HepG2 (cell line): ENCODE data around the gene DNM1. TPM values are rescaled to one million over a fixed set of nuclear protein-coding genes. Genes with fewer than 3 reads are reported as not detected.

Source experiments
- ADNP ChIP-seq: sonication (generic); formaldehyde crosslinking; IDR thresholded peaks from 2 replicates; pipeline ENCODE4 v1.4.0; 2020; ENCODE audit warnings: missing genetic modification reagents
- CENPBD1 ChIP-seq: sonication (generic); formaldehyde crosslinking; IDR thresholded peaks from 2 replicates; pipeline ENCODE4 v1.8.0; 2022; ENCODE audit warnings: missing genetic modification reagents, low read depth, mild to moderate bottlenecking, borderline replicate concordance
- DNMT1 ChIP-seq: sonication (generic); formaldehyde crosslinking; IDR thresholded peaks from 2 replicates; pipeline ENCODE4 v1.5.1; 2020; ENCODE audit warnings: mild to moderate bottlenecking, missing genetic modification reagents
- ELK4 ChIP-seq: sonication (generic); formaldehyde crosslinking; IDR thresholded peaks from 2 replicates; pipeline ENCODE4 v1.9.0; 2021; ENCODE audit warnings: missing genetic modification reagents, borderline replicate concordance
- KLF13 ChIP-seq: sonication (generic); formaldehyde crosslinking; IDR thresholded peaks from 2 replicates; pipeline ENCODE4 v1.4.0; 2020; ENCODE audit warnings: mild to moderate bottlenecking, missing genetic modification reagents
- KLF9 ChIP-seq: IDR thresholded peaks from 2 replicates; pipeline ENCODE4 v1.6.1; 2016; ENCODE audit warnings: low read depth
- LCORL ChIP-seq, 2 experiments: fragments of 450-650 bp in 1 of 2; sonication (generic) in 1 of 2; formaldehyde crosslinking in 1 of 2; IDR thresholded peaks; 2 replicates each; pipeline versions ENCODE4 v1.5.0 to v1.6.1; 2017 to 2020; ENCODE audit warnings: antibody characterized with exemption in 1 of 2, missing genetic modification reagents in 1 of 2
- NFIB ChIP-seq: sonication (generic); formaldehyde crosslinking; IDR thresholded peaks from 2 replicates; pipeline ENCODE4 v1.9.0; 2021; ENCODE audit warnings: missing genetic modification reagents, mild to moderate bottlenecking, borderline replicate concordance
- NFKB2 ChIP-seq: sonication (generic); formaldehyde crosslinking; IDR thresholded peaks from 2 replicates; pipeline ENCODE4 v1.4.0; 2020; ENCODE audit warnings: missing genetic modification reagents, borderline replicate concordance
- PCBP2 ChIP-seq: fragments of 200-400 bp; formaldehyde crosslinking; optimal IDR thresholded peaks from 2 replicates; pipeline ENCODE3; 2018; ENCODE audit warnings: low read length, low read depth; ENCODE audit not compliant: poor library complexity, severe bottlenecking
- RFX3 ChIP-seq: IDR thresholded peaks from 2 replicates; pipeline ENCODE4 v1.6.1; 2016; ENCODE audit warnings: missing biosample characterization, missing genetic modification reagents
- SNAPC5 ChIP-seq: sonication (generic); formaldehyde crosslinking; IDR thresholded peaks from 2 replicates; pipeline ENCODE4 v1.8.1; 2023; ENCODE audit warnings: mild to moderate bottlenecking, missing genetic modification reagents, borderline replicate concordance
- WIZ ChIP-seq: sonication (generic); formaldehyde crosslinking; IDR thresholded peaks from 2 replicates; pipeline ENCODE4 v1.5.1; 2020; ENCODE audit warnings: mild to moderate bottlenecking, missing genetic modification reagents
- ZBTB3 ChIP-seq: sonication (generic); formaldehyde crosslinking; IDR thresholded peaks from 2 replicates; pipeline ENCODE4 v1.4.0; 2020; ENCODE audit warnings: low read depth, mild to moderate bottlenecking, moderate library complexity, missing genetic modification reagents, borderline replicate concordance
- ZBTB7B ChIP-seq: sonication (generic); formaldehyde crosslinking; IDR thresholded peaks from 2 replicates; pipeline ENCODE4 v1.4.0; 2020; ENCODE audit warnings: missing genetic modification reagents
- ZGPAT ChIP-seq: IDR thresholded peaks from 2 replicates; pipeline ENCODE4 v1.6.1; 2016; ENCODE audit warnings: mild to moderate bottlenecking
- ZNF101 ChIP-seq: sonication (generic); formaldehyde crosslinking; IDR thresholded peaks from 2 replicates; pipeline ENCODE4 v1.4.0; 2020; ENCODE audit warnings: mild to moderate bottlenecking, low read depth, missing genetic modification reagents, borderline replicate concordance
- ZNF280B ChIP-seq: sonication (generic); formaldehyde crosslinking; IDR thresholded peaks from 2 replicates; pipeline ENCODE4 v1.5.0; 2020; ENCODE audit warnings: missing genetic modification reagents, mild to moderate bottlenecking, borderline replicate concordance
- ZNF292 ChIP-seq: sonication (generic); formaldehyde crosslinking; IDR thresholded peaks from 2 replicates; pipeline ENCODE4 v1.8.1; 2022; ENCODE audit warnings: mild to moderate bottlenecking, low read depth, missing genetic modification reagents, borderline replicate concordance
- ZNF567 ChIP-seq: sonication (generic); formaldehyde crosslinking; IDR thresholded peaks from 2 replicates; pipeline ENCODE4 v1.8.1; 2023; ENCODE audit warnings: mild to moderate bottlenecking, missing genetic modification reagents, borderline replicate concordance
- ZNF713 ChIP-seq: sonication (generic); formaldehyde crosslinking; IDR thresholded peaks from 2 replicates; pipeline ENCODE4 v1.4.0; 2020; ENCODE audit warnings: mild to moderate bottlenecking, missing genetic modification reagents
- ZNF746 ChIP-seq: sonication (generic); formaldehyde crosslinking; IDR thresholded peaks from 2 replicates; pipeline ENCODE4 v1.8.0; 2022; ENCODE audit warnings: mild to moderate bottlenecking, missing genetic modification reagents
- ZNF772 ChIP-seq: sonication (generic); formaldehyde crosslinking; IDR thresholded peaks from 2 replicates; pipeline ENCODE4 v1.5.0; 2020; ENCODE audit warnings: mild to moderate bottlenecking, missing genetic modification reagents
- ZNF788 ChIP-seq: sonication (generic); formaldehyde crosslinking; IDR thresholded peaks from 2 replicates; pipeline ENCODE4 v1.5.0; 2020; ENCODE audit warnings: mild to moderate bottlenecking, missing genetic modification reagents, borderline replicate concordance
- polyA plus RNA-seq, 8 experiments: library from polyadenylated mRNA; depleted of rRNA in 3 of 8; stranded (reverse) in 7 of 8; unstranded in 1 of 8; fragments of >200 nt; fragmentation: Illumina TruSeq in 4 of 8; extraction: Trizol in 4 of 8; gene quantifications; 2 replicates each; pipeline versions ENCODE4 v1.2.1 to v1.2.3, GENCODE V29; 2011 to 2016; ENCODE audit warnings: low read depth in 4 of 8, missing spikeins in 1 of 8, mixed read lengths in 1 of 8; ENCODE audit not compliant: insufficient read depth in 1 of 8
- total RNA-seq, 5 experiments: library from RNA; depleted of rRNA; stranded (reverse); fragments of >200 nt; fragmentation: Illumina TruSeq; extraction: Trizol; gene quantifications; 2 replicates each; pipeline ENCODE4 v1.2.3, GENCODE V29; 2016; ENCODE audit warnings: low read depth in 1 of 5

Gene DNM1
- total and polyA plus RNA-seq, 2 of the 13 experiments (the other 11 are each of a cell fraction or from before 2014, with no cell fraction given): 0.13 to 0.58 TPM

GRCh38 chr9:128245421-128246151 is 42.4 kb downstream of the DNM1 start (continued):
- TF ChIP-seq NFKB2 (no peak), LCORL (IDR thresholded peaks at IDR 0.05) (no peak), LCORL (CRISPR knock-in tag; IDR thresholded peaks at IDR 0.05) (0 out of 2 replicates have a peak, but pooled peaks have one; percentile 28), ZNF292 (CRISPR knock-in tag) (0 out of 2 replicates have a peak, but pooled peaks have one; percentile 18), SNAPC5 (CRISPR knock-in tag) (no peak), ZNF788 (CRISPR knock-in tag) (peak; percentile 48; the same call in 1 of the 2 replicates), KLF9 (CRISPR knock-in tag) (no peak), WIZ (CRISPR knock-in tag) (no peak), CENPBD1 (CRISPR knock-in tag) (no peak), PCBP2 (no peak), ZNF567 (CRISPR knock-in tag) (0 out of 2 replicates have a peak, but pooled peaks have one; percentile 72), ADNP (CRISPR knock-in tag) (no peak), DNMT1 (CRISPR knock-in tag) (no peak), ZBTB3 (CRISPR knock-in tag) (no peak), ELK4 (no peak), ZGPAT (CRISPR knock-in tag) (peak; percentile 55), ZNF746 (CRISPR knock-in tag) (no peak), ZNF280B (CRISPR knock-in tag) (no peak), NFIB (CRISPR knock-in tag) (0 out of 2 replicates have a peak, but pooled peaks have one; percentile 47), ZNF101 (CRISPR knock-in tag) (no peak), KLF13 (CRISPR knock-in tag) (0 out of 2 replicates have a peak, but pooled peaks have one; percentile 67), ZNF713 (no peak), RFX3 (CRISPR knock-in tag) (no peak), ZBTB7B (CRISPR knock-in tag) (peak; percentile 33; the same call in 1 of the 2 replicates), ZNF772 (0 out of 2 replicates have a peak, but pooled peaks have one; percentile 22)
